NCI-H748 (cell line): ENCODE results near the gene OSM.

Experiments used
- DNase-seq: peaks from one replicate; lab custom pipeline; 2025; ENCODE audit not compliant: unreplicated experiment; lab: John Stamatoyannopoulos, UW

The OSM gene

GRCh38 chr22:30266445-30267381, at the start of gene OSM:
OSM (minus strand) TSS chr22:30266851; CDS start chr22:30266799, 52 bp downstream.
- no peak for DNase-seq

GRCh38 chr22:30315962-30316576, 49.4 kb upstream of the OSM start:
- no peak for DNase-seq

GRCh38 chr22:30314915-30315314, 48.3 kb upstream of the OSM start:
- no peak for DNase-seq

- no peak for DNase-seq
Measured at GRCh38 chr22:30313527-30314363, 47.1 kb upstream of the OSM start.

- no peak for DNase-seq
Measured at GRCh38 chr22:30312053-30312452, 45.4 kb upstream of the OSM start.

- no peak for DNase-seq
Measured at GRCh38 chr22:30310881-30311771, 44.5 kb upstream of the OSM start.

GRCh38 chr22:30309951-30310741, 43.5 kb upstream of the OSM start:
- DNase-seq: no peak

- no peak for DNase-seq
Measured at GRCh38 chr22:30308518-30309230, 42.0 kb upstream of the OSM start.

- DNase-seq: no peak
Measured at GRCh38 chr22:30308093-30308492, 41.4 kb upstream of the OSM start.

- no peak for DNase-seq
Measured at GRCh38 chr22:30307041-30307574, 40.5 kb upstream of the OSM start.

GRCh38 chr22:30306627-30307011, 40.0 kb upstream of the OSM start:
- no peak for DNase-seq

GRCh38 chr22:30305906-30306626, 39.4 kb upstream of the OSM start:
- no peak for DNase-seq

- no peak for DNase-seq
Measured at GRCh38 chr22:30305519-30305905, 38.9 kb upstream of the OSM start.

- DNase-seq: no peak
Measured at GRCh38 chr22:30304495-30305244, 38.0 kb upstream of the OSM start.

GRCh38 chr22:30302810-30303138, 36.1 kb upstream of the OSM start:
- DNase-seq: no peak

- DNase-seq: no peak
Measured at GRCh38 chr22:30301995-30302809, 35.6 kb upstream of the OSM start.

- no peak for DNase-seq
Measured at GRCh38 chr22:30299322-30299721, 32.7 kb upstream of the OSM start.
